ENCODE measurements around the gene TGOLN2. TPM values are rescaled to one million over a fixed set of nuclear protein-coding genes. Genes with fewer than 3 reads are reported as not detected.
A peak's percentile ranks its signal among the peaks of the same experiment; 100 is the strongest.

Gene TGOLN2
- total and polyA plus RNA-seq, 4 donors, result 56.7 to 114 (median 67.5) TPM

GRCh38 chr2:85355521-85355920, 27.7 kb upstream of the TGOLN2 start (continued):
- TF ChIP-seq CTCF (IDR thresholded peaks at IDR 0.05; ENCODE audit: low read depth, low read length, missing input control) (no peak), TAF1 (conservative IDR thresholded peaks at IDR 0.05) (no peak), HNF4A (conservative IDR thresholded peaks at IDR 0.05) (no peak), FOXA1 (IDR thresholded peaks at IDR 0.05) (no peak), FOXA2 (IDR thresholded peaks at IDR 0.05) (no peak)

GRCh38 chr2:85355073-85355410, 27.3 kb upstream of the TGOLN2 start:
- no peak for DNase-seq (ENCODE audit: low spot score)

More at GRCh38 chr2:85355073-85355410, 27.3 kb upstream of the TGOLN2 start:
- no peaks in the 10 kb centered on the region for H3K27me3 ChIP-seq (ENCODE audit: control insufficient read depth in 4 of 4, insufficient read depth in 4 of 4, low read length in 3 of 4)
- peaks cover 3 to 23% (median 16%) of the 10 kb centered on the region in 4 donors for H3K36me3 ChIP-seq (ENCODE audit: control insufficient read depth in 4 of 4, insufficient read depth in 3 of 4, low read depth in 1 of 4, low read length in 3 of 4)
- H3K4me3 ChIP-seq (ENCODE audit: low read depth in 1 of 3, low read length in 3 of 3), result peak overlapping the region; percentile 64 to 82 (median 81)
- H3K9me3 ChIP-seq (ENCODE audit: control insufficient read depth in 4 of 4, low read length in 3 of 4), result no peaks in the 10 kb centered on the region
- peak overlapping the region; percentile 73 to 85 for H3K27ac ChIP-seq (ENCODE audit: low read depth in 1 of 2, low read length in 2 of 2)
- 8% methylated on average over 10 of the region's 10 CpGs for WGBS
- peak overlapping the region; percentile 70 to 92 for H3K9ac ChIP-seq (ENCODE audit: low read depth in 1 of 2, low read length in 2 of 2)
- TF ChIP-seq ZBTB33 (IDR thresholded peaks at IDR 0.05) (no peak), SP1 (IDR thresholded peaks at IDR 0.05) (no peak), TAF1 (conservative IDR thresholded peaks at IDR 0.05) (no peak), CTCF (IDR thresholded peaks at IDR 0.05; ENCODE audit: low read depth, low read length, missing input control) (no peak), NR2F2 (IDR thresholded peaks at IDR 0.05) (no peak), YY1 (IDR thresholded peaks at IDR 0.05) (no peak), MAX (IDR thresholded peaks at IDR 0.05) (no peak), RAD21 (IDR thresholded peaks at IDR 0.05) (no peak), HNF4G (IDR thresholded peaks at IDR 0.05) (no peak)
- peaks cover 6 to 24% (median 16%) of the 10 kb centered on the region in 4 donors for H3K4me1 ChIP-seq (ENCODE audit: control insufficient read depth in 4 of 4, insufficient read depth in 4 of 4, low read length in 3 of 4)
